Measurements from ENCODE around the gene ARHGEF10L.

DNA sequence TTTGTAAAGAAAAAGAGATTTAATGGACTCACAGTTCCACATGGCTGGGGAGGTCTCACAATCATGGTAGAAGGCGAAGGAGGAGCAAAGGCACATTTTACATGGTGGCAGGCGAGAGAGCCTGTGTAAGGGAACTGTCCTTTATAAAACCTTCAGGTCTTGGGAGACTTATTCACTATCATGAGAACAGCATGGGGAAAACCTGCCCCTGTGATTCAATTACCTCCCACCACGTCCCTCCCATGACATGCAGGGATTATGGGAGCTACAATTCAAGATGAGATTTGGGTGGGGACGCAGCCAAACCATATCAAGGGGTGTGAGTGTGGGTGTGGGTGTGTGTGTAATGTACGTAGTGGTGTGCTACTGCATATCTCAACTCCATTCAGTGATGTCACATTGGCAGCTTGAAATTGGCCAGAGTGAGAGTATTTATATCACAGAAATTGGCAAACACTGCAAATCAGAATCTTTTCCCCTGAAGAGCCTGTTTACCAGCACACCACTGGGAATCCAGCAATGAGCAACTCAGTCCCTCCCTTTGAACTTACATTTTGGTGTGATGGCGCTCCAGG is 5.4 kb downstream of the ARHGEF10L start:
- TF ChIP-seq, protein P1, sequence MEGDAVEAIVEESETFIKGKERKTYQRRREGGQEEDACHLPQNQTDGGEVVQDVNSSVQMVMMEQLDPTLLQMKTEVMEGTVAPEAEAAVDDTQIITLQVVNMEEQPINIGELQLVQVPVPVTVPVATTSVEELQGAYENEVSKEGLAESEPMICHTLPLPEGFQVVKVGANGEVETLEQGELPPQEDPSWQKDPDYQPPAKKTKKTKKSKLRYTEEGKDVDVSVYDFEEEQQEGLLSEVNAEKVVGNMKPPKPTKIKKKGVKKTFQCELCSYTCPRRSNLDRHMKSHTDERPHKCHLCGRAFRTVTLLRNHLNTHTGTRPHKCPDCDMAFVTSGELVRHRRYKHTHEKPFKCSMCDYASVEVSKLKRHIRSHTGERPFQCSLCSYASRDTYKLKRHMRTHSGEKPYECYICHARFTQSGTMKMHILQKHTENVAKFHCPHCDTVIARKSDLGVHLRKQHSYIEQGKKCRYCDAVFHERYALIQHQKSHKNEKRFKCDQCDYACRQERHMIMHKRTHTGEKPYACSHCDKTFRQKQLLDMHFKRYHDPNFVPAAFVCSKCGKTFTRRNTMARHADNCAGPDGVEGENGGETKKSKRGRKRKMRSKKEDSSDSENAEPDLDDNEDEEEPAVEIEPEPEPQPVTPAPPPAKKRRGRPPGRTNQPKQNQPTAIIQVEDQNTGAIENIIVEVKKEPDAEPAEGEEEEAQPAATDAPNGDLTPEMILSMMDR (IDR thresholded peaks at IDR 0.05) = no peak
- TF ChIP-seq POLR2AphosphoS5 (IDR thresholded peaks at IDR 0.05; ENCODE audit: insufficient read depth in 1 of 2, low read depth in 1 of 2) = no peak
- no peak for TF ChIP-seq POLR2A (IDR thresholded peaks at IDR 0.05)

Data from vagina (tissue), 2 donors.